Peyer's patch (tissue), 4 donors: ENCODE data around the gene STARD9. TPM values are rescaled to one million over a fixed set of nuclear protein-coding genes. Genes with fewer than 3 reads are reported as not detected.
"Not testable (repeated sequence)": the region's sequence is repeated elsewhere in the genome, so short reads cannot be mapped to it uniquely, and the experiment has no call there.

Source experiments
- DNase-seq, 3 donors: peaks; one replicate each; pipeline ENCODE4 v3.0.0-alpha.2; 2017 to 2019
- H3K27ac ChIP-seq, 4 donors: fragments of 200-600 bp; sonication (generic); one replicate each; pipeline ENCODE4 v1.5.1; 2016 to 2019
- H3K27me3 ChIP-seq, 2 donors: fragments of 200-600 bp; sonication (generic); one replicate each; pipeline ENCODE4 v1.5.1; 2019
- H3K36me3 ChIP-seq, 3 donors: fragments of 200-600 bp; sonication (generic); one replicate each; pipeline ENCODE4 v1.5.1; 2016 to 2019
- H3K4me1 ChIP-seq, 4 donors: fragments of 200-600 bp; sonication (generic); one replicate each; pipeline ENCODE4 v1.5.1; 2016 to 2019
- H3K4me3 ChIP-seq, 4 donors: fragments of 200-600 bp; sonication (generic); 1 replicate in 3 of 4; 2 replicates in 1 of 4; pipeline ENCODE4 v1.5.1; 2016 to 2019; ENCODE audit warnings: mild to moderate bottlenecking in 1 of 4
- H3K9me3 ChIP-seq, 4 donors: fragments of 200-600 bp; sonication (generic); one replicate each; pipeline ENCODE4 v1.5.1; 2016 to 2019; ENCODE audit warnings: mild to moderate bottlenecking in 1 of 4
- CTCF ChIP-seq, 6 experiments: fragments of 450-650 bp in 4 of 6; fragments of 200-600 bp in 2 of 6; sonication (generic) in 1 of 6; IDR thresholded peaks; one replicate each; pipeline ENCODE4 v1.5.1; 2017 to 2019; ENCODE audit warnings: antibody characterized with exemption in 6 of 6, mild to moderate bottlenecking in 3 of 6, moderate library complexity in 1 of 6
- POLR2A ChIP-seq, 2 donors: fragments of 450-650 bp; IDR thresholded peaks; one replicate each; pipeline ENCODE4 v1.5.1; 2017; ENCODE audit warnings: antibody characterized with exemption in 2 of 2, mild to moderate bottlenecking in 2 of 2, moderate library complexity in 2 of 2
- total RNA-seq, 4 donors: library from RNA; depleted of rRNA; stranded (reverse); fragments of >200 nt; gene quantifications; one replicate each; pipeline ENCODE4 v1.1.0, GENCODE V29; 2016

Gene STARD9
- total RNA-seq, 4 donors from 2014 or later, result 4.2 to 153 (median 20.4) TPM

- TF ChIP-seq CTCF (IDR thresholded peaks at IDR 0.05) (no peak), POLR2A (IDR thresholded peaks at IDR 0.05) (no peak)
- Histone ChIP-seq H3K4me1 (no peaks in the 10 kb centered on the region), H3K4me3 (no peak overlapping the region), H3K27me3 (no peaks in the 10 kb centered on the region), H3K27ac (no peak overlapping the region), H3K36me3 (no peaks in the 10 kb centered on the region), H3K9me3 (peaks cover 0 to 9% (median 3%) of the 10 kb centered on the region in 4 donors)
- no peak for DNase-seq
Observed at GRCh38 chr15:42760759-42761158, 185.4 kb downstream of the STARD9 start.

- not testable (repeated sequence) for H3K4me1 ChIP-seq, H3K27ac ChIP-seq, H3K9me3 ChIP-seq, H3K4me3 ChIP-seq, H3K27me3 ChIP-seq, DNase-seq, H3K36me3 ChIP-seq
Observed at GRCh38 chr15:42761813-42762212, 186.4 kb downstream of the STARD9 start.

GRCh38 chr15:42764154-42764731 is 188.8 kb downstream of the STARD9 start:
- H3K4me3 ChIP-seq, H3K36me3 ChIP-seq, H3K9me3 ChIP-seq, DNase-seq, H3K27me3 ChIP-seq, H3K4me1 ChIP-seq, H3K27ac ChIP-seq: not testable (repeated sequence)

GRCh38 chr15:42766109-42766508 is 190.7 kb downstream of the STARD9 start:
- H3K27ac ChIP-seq, H3K36me3 ChIP-seq, DNase-seq, H3K4me1 ChIP-seq, H3K27me3 ChIP-seq, H3K9me3 ChIP-seq, H3K4me3 ChIP-seq: not testable (repeated sequence)

Other genes with a start within 250 kb of the STARD9 start
- 10 to 100 TPM in 3 of 4 donors, 1 to 10 TPM in 1; 9.1 to 76.7 (median 17.7) TPM for gene CAPN3, start 216.1 kb upstream of the STARD9 start, total RNA-seq
- 10 to 100 TPM; 31.7 to 74.3 (median 42.1) TPM for gene ZNF106, start 84.5 kb upstream of the STARD9 start, total RNA-seq
- gene SNAP23, start 80.0 kb upstream of the STARD9 start, total RNA-seq, result 10 to 100 TPM; 64.4 to 80.9 (median 66.8) TPM
- 10 to 100 TPM; 22.4 to 38.1 (median 33.1) TPM for gene LRRC57, start 26.8 kb upstream of the STARD9 start, total RNA-seq
- gene HAUS2, start 26.8 kb upstream of the STARD9 start, total RNA-seq, result 10 to 100 TPM; 12.9 to 21.9 (median 15.1) TPM
- gene CDAN1, start 161.5 kb downstream of the STARD9 start, total RNA-seq, result 10 to 100 TPM in 3 of 4 donors, 1 to 10 TPM in 1; 9.1 to 16.5 (median 10.7) TPM